OCI-LY1 (cell line): ENCODE measurements around the gene FGFR2.

Source experiments
- H2AFZ ChIP-seq: fragments of 200-600 bp; sonication (generic), shearing (Covaris generic); 2 replicates; pipeline ENCODE4 v1.6.0; 2014; ENCODE audit warnings: antibody characterized with exemption, mild to moderate bottlenecking, low read length
- H3F3A ChIP-seq: fragments of 200-600 bp; sonication (generic), shearing (Covaris generic); 2 replicates; pipeline ENCODE4 v1.6.0; 2014; ENCODE audit warnings: mild to moderate bottlenecking, antibody characterized with exemption, low read length, moderate library complexity; ENCODE audit not compliant: insufficient read depth
- H3K27ac ChIP-seq: fragments of 200-600 bp; sonication (generic); 2 replicates; pipeline ENCODE4 v1.5.1; 2014; ENCODE audit warnings: low read length, mixed run types, mild to moderate bottlenecking, low read depth; ENCODE audit not compliant: poor library complexity, severe bottlenecking
- H3K27me3 ChIP-seq: fragments of 200-600 bp; sonication (generic); 2 replicates; pipeline ENCODE4 v1.6.0; 2014; ENCODE audit warnings: antibody characterized with exemption, mild to moderate bottlenecking, low read length, moderate library complexity; ENCODE audit not compliant: insufficient read depth
- H3K36me3 ChIP-seq: fragments of 200-600 bp; sonication (generic); 2 replicates; pipeline ENCODE4 v1.6.1; 2014; ENCODE audit warnings: mild to moderate bottlenecking, antibody characterized with exemption, low read length, moderate library complexity, mixed read lengths; ENCODE audit not compliant: insufficient read depth
- H3K4me1 ChIP-seq: fragments of 200-600 bp; sonication (generic); 2 replicates; pipeline ENCODE4 v1.5.1; 2014; ENCODE audit warnings: mild to moderate bottlenecking, low read length, moderate library complexity; ENCODE audit not compliant: insufficient read depth, severe bottlenecking
- H3K4me2 ChIP-seq: fragments of 200-600 bp; sonication (generic), shearing (Covaris generic); 2 replicates; pipeline ENCODE4 v1.6.1; 2014; ENCODE audit warnings: low read length
- H3K4me3 ChIP-seq: fragments of 200-600 bp; sonication (generic); 2 replicates; pipeline ENCODE4 v1.5.1; 2014; ENCODE audit warnings: low read length, low read depth, mild to moderate bottlenecking, mixed read lengths; ENCODE audit not compliant: poor library complexity, severe bottlenecking
- H3K79me2 ChIP-seq: fragments of 200-600 bp; shearing (Covaris generic); 2 replicates; pipeline ENCODE4 v1.6.1; 2016; ENCODE audit warnings: mixed run types, low read length, mixed read lengths; ENCODE audit not compliant: insufficient read depth
- H3K9ac ChIP-seq: fragments of 200-600 bp; sonication (generic), shearing (Covaris generic); 2 replicates; pipeline ENCODE4 v1.6.1; 2014; ENCODE audit warnings: mild to moderate bottlenecking, low read length, mixed read lengths
- H3K9me2 ChIP-seq: fragments of 200-600 bp; sonication (generic), shearing (Covaris generic); 2 replicates; pipeline ENCODE4 v1.6.1; 2014; ENCODE audit warnings: low read depth, mild to moderate bottlenecking, low read length, mixed read lengths
- H3K9me3 ChIP-seq: fragments of 200-600 bp; shearing (Covaris generic); 2 replicates; pipeline ENCODE4 v1.6.1; 2014; ENCODE audit warnings: low read length, mixed read lengths
- H4K20me1 ChIP-seq: fragments of 200-600 bp; sonication (generic), shearing (Covaris generic); 2 replicates; pipeline ENCODE4 v1.6.0; 2016; ENCODE audit warnings: mild to moderate bottlenecking, low read length; ENCODE audit not compliant: insufficient read depth
- EZH2 ChIP-seq: fragments of 200-600 bp; sonication (generic), shearing (Covaris generic); IDR thresholded peaks from 2 replicates; pipeline ENCODE4 v1.8.0; 2017; ENCODE audit warnings: borderline replicate concordance, mixed run types, mild to moderate bottlenecking, antibody characterized with exemption, low read length, moderate library complexity, mixed read lengths
- TF ChIP-seq, protein P1 (sequence below): fragments of 200-600 bp; sonication (generic), shearing (Covaris generic); IDR thresholded peaks from 2 replicates; pipeline ENCODE4 v1.5.1; 2017; ENCODE audit warnings: mild to moderate bottlenecking, antibody characterized with exemption, low read length, moderate library complexity, mixed read lengths

FGFR2 gene

DNA sequence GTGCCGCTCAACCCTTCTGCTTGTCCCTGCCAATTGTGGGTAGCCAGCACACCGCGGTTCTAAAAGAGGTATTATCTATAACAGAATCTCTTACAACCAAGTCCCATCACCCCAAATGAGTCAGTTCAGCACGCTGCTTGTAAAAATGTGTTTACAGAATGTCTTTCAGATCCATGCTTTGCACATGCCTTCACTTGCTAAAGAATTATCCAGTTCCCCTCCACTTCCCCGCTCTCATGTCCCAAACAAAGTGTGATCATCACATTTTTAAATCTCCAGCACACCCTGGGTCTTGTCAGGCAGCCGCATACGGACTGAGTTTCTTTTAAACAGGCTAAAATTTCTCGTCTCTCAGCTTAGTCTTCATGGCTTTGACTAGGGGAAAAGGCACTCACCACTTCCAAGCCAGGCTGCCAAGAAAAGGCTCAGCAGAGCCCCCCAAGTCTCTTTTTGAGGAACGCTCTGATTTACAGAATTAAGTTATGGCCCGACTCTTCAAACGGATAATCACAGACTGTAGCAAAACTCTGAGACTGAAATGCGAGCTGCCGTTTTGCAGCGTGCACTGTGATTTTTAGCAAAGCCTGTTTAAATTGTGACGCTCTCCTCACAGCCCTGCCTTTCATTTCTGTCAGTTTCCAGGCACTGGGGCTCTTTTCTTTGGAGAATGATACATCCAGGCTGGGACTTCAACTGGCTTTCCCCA is 29.8 kb upstream of the FGFR2 start:
- no peak overlapping the region for H3K27ac ChIP-seq
- H3K4me2 ChIP-seq: no peak overlapping the region
- no peak overlapping the region for H3K4me3 ChIP-seq
- no peaks in the 10 kb centered on the region for H3K9me3 ChIP-seq
- no peak overlapping the region for H2AFZ ChIP-seq
- no peaks in the 10 kb centered on the region for H3K79me2 ChIP-seq
- H3K9me2 ChIP-seq: no peaks in the 10 kb centered on the region
- TF ChIP-seq, protein P1, sequence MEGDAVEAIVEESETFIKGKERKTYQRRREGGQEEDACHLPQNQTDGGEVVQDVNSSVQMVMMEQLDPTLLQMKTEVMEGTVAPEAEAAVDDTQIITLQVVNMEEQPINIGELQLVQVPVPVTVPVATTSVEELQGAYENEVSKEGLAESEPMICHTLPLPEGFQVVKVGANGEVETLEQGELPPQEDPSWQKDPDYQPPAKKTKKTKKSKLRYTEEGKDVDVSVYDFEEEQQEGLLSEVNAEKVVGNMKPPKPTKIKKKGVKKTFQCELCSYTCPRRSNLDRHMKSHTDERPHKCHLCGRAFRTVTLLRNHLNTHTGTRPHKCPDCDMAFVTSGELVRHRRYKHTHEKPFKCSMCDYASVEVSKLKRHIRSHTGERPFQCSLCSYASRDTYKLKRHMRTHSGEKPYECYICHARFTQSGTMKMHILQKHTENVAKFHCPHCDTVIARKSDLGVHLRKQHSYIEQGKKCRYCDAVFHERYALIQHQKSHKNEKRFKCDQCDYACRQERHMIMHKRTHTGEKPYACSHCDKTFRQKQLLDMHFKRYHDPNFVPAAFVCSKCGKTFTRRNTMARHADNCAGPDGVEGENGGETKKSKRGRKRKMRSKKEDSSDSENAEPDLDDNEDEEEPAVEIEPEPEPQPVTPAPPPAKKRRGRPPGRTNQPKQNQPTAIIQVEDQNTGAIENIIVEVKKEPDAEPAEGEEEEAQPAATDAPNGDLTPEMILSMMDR: no peak
- TF ChIP-seq EZH2: no peak
- peaks cover 3% of the 10 kb centered on the region; the same call in 1 of the 2 replicates for H3K27me3 ChIP-seq
- no peaks in the 10 kb centered on the region for H3F3A ChIP-seq
- H3K36me3 ChIP-seq: no peaks in the 10 kb centered on the region
- no peaks in the 10 kb centered on the region for H3K4me1 ChIP-seq
- no peak overlapping the region for H3K9ac ChIP-seq
- H4K20me1 ChIP-seq: no peaks in the 10 kb centered on the region

DNA sequence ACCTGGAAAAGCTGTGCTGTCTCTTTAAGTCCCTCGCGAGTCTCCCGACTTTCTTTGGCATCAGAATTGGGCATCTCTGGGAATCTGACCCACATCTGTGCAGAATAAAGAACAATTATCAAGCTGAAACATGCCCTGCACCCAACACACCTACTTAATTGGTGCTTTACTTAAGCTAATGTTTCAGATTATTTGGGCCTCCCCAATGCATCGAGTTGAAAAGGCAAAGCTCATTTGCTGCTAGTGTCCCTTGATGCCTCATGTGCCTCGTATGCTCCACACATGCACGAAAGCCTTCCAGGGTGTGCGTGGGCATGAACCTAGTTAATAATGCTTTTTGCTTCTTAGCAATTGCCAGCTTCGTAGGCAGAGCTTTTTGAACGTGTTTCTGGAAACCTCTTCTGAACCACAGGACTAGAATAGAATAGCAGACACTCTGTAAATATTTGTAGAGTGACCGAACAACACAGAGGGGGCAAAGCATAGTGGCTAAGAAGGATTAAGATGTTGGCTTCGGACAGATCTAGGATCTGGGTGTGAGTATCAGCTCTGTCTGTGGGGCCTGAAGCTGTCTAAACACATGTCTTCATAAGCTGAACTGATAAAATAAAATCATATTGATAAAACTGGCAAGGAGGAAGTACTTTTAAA is 26.7 kb upstream of the FGFR2 start:
- H3K27me3 ChIP-seq: peaks cover 7% of the 10 kb centered on the region; the same call in 1 of the 2 replicates
- H3K36me3 ChIP-seq: no peaks in the 10 kb centered on the region
- no peak overlapping the region for H2AFZ ChIP-seq
- H3K4me2 ChIP-seq: no peak overlapping the region
- H3F3A ChIP-seq: no peaks in the 10 kb centered on the region
- no peak overlapping the region for H3K4me3 ChIP-seq
- H3K27ac ChIP-seq: no peak overlapping the region
- H3K4me1 ChIP-seq: no peaks in the 10 kb centered on the region
- TF ChIP-seq, protein P1: no peak
- TF ChIP-seq EZH2: no peak
- H4K20me1 ChIP-seq: no peaks in the 10 kb centered on the region
- H3K9ac ChIP-seq: no peak overlapping the region
- H3K9me3 ChIP-seq: no peaks in the 10 kb centered on the region
- H3K79me2 ChIP-seq: no peaks in the 10 kb centered on the region
- H3K9me2 ChIP-seq: no peaks in the 10 kb centered on the region

DNA sequence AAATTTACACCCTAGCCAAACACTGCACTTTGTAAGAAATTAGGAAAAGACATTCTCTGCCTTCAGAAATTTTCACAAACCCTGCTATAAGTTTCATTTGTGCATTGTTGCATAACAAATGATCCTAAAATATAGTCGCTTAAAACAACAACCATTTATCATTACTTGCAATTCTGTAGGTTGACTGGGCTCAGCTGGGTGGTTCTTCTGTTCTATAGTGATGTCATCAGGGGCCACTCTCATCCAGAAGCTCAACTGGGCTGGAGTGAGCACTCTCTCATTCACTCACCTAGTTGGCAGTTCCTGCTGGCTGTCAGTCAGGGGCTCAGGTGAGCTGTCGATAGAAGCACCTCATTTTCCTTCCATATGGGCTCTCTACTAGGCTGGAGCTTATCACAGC is 20.7 kb upstream of the FGFR2 start:
- H4K20me1 ChIP-seq: no peaks in the 10 kb centered on the region
- H3K4me3 ChIP-seq: no peak overlapping the region
- H3K79me2 ChIP-seq: no peaks in the 10 kb centered on the region
- H3K9me2 ChIP-seq: no peaks in the 10 kb centered on the region
- no peak overlapping the region for H3K9ac ChIP-seq
- H3K4me2 ChIP-seq: no peak overlapping the region
- H3K4me1 ChIP-seq: no peaks in the 10 kb centered on the region
- peaks cover 8% of the 10 kb centered on the region; the same call in 1 of the 2 replicates for H3K27me3 ChIP-seq
- H3K9me3 ChIP-seq: no peaks in the 10 kb centered on the region
- no peaks in the 10 kb centered on the region for H3K36me3 ChIP-seq
- no peak overlapping the region for H3K27ac ChIP-seq
- no peak overlapping the region for H2AFZ ChIP-seq
- TF ChIP-seq, protein P1: no peak
- no peak for TF ChIP-seq EZH2
- H3F3A ChIP-seq: no peaks in the 10 kb centered on the region
